Breast epithelium (tissue), 4 donors: ENCODE data around the gene RANBP3L. TPM values are rescaled to one million over a fixed set of nuclear protein-coding genes. Genes with fewer than 3 reads are reported as not detected.

Source experiments
- DNase-seq, 2 donors: peaks; one replicate each; pipeline ENCODE4 v3.0.0-alpha.2; 2019; ENCODE audit warnings: low spot score in 2 of 2
- H3K27ac ChIP-seq, 2 donors: fragments of 200-600 bp; sonication (generic) in 1 of 2; one replicate each; pipeline ENCODE4 v1.5.1; 2016 to 2019; ENCODE audit warnings: mild to moderate bottlenecking in 1 of 2
- H3K27me3 ChIP-seq, 2 donors: fragments of 200-600 bp; sonication (generic) in 1 of 2; one replicate each; pipeline versions ENCODE4 v1.5.1 to v1.6.0; 2017 to 2019; ENCODE audit warnings: control low read depth in 1 of 2, mild to moderate bottlenecking in 1 of 2
- H3K36me3 ChIP-seq: fragments of 200-600 bp; one replicate; pipeline ENCODE4 v1.5.1; 2019
- H3K4me1 ChIP-seq, 2 donors: fragments of 200-600 bp; sonication (generic); one replicate each; pipeline ENCODE4 v1.5.1; 2016 to 2019; ENCODE audit warnings: control low read depth in 1 of 2
- H3K4me3 ChIP-seq, 3 donors: fragments of 200-600 bp; sonication (generic); 1 replicate in 2 of 3; 2 replicates in 1 of 3; pipeline ENCODE4 v1.5.1; 2016 to 2019; ENCODE audit warnings: mild to moderate bottlenecking in 3 of 3, moderate library complexity in 2 of 3
- H3K9me3 ChIP-seq, 2 donors: fragments of 200-600 bp; sonication (generic) in 1 of 2; one replicate each; pipeline ENCODE4 v1.5.1; 2016 to 2019; ENCODE audit warnings: control low read depth in 1 of 2
- CTCF ChIP-seq, 3 donors: fragments of 450-650 bp; IDR thresholded peaks; one replicate each; pipeline ENCODE4 v1.5.1; 2016 to 2017; ENCODE audit warnings: antibody characterized with exemption in 3 of 3, mild to moderate bottlenecking in 3 of 3, moderate library complexity in 3 of 3
- POLR2A ChIP-seq: fragments of 450-650 bp; IDR thresholded peaks from one replicate; pipeline ENCODE4 v1.6.1; 2016; ENCODE audit warnings: antibody characterized with exemption, mild to moderate bottlenecking, moderate library complexity
- POLR2AphosphoS5 ChIP-seq, 3 donors: sonication (generic); formaldehyde crosslinking; IDR thresholded peaks; one replicate each; pipeline ENCODE4 v1.6.1; 2017; ENCODE audit warnings: antibody characterized with exemption in 3 of 3
- intact Hi-C: fragments of 100-400 bp; cut with DNase I; formaldehyde crosslinking; loops from one replicate; pipeline ENCODE4 v1.15.1; 2023; ENCODE audit warnings: low total_unique reads
- total RNA-seq, 3 donors: library from RNA; depleted of rRNA; stranded (reverse); fragments of >200 nt; gene quantifications; one replicate each; pipeline ENCODE4 v1.1.0, GENCODE V29; 2016

Gene RANBP3L
- total RNA-seq, 3 donors from 2014 or later, result 2.3 to 22.2 (median 11.0) TPM

DNA sequence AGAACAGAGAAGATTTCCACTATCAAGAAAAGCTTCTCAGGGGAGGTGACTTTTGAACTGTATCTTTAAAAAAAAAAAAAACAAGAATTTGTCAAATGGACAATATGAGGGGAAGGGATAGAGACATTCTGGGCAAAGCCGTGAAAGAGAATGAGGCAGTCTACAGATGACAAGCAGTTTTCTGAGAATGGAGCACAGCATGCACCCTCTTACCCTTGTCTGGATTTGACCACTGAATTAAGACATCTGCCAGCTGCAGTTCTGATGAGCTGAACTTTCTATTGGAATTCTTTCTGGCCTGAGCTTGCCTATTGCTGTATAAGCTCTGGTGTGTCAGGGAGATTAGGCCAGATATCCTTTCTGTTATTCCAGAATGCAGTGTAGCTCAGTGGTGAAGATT is 10.3 kb upstream of the RANBP3L start:
- intact Hi-C loops, result no loop called here
- no peak for TF ChIP-seq CTCF (IDR thresholded peaks at IDR 0.05)
- TF ChIP-seq POLR2AphosphoS5 (IDR thresholded peaks at IDR 0.05), result no peak
- TF ChIP-seq POLR2A, result no peak
- DNase-seq, result no peak
- Histone ChIP-seq H3K27me3 (no peaks in the 10 kb centered on the region), H3K4me3 (no peak overlapping the region), H3K36me3 (no peaks in the 10 kb centered on the region), H3K27ac (no peak overlapping the region), H3K4me1 (no peaks in the 10 kb centered on the region), H3K9me3 (no peaks in the 10 kb centered on the region)

GRCh38 chr5:36310138-36310537 is 8.4 kb upstream of the RANBP3L start:
- H3K27ac ChIP-seq, result no peak overlapping the region
- no peak for DNase-seq
- no peak for TF ChIP-seq CTCF (IDR thresholded peaks at IDR 0.05)
- no peak for TF ChIP-seq POLR2AphosphoS5 (IDR thresholded peaks at IDR 0.05)
- no peak for TF ChIP-seq POLR2A
- H3K36me3 ChIP-seq, result no peaks in the 10 kb centered on the region
- intact Hi-C loops, result no loop called here
- no peaks in the 10 kb centered on the region for H3K9me3 ChIP-seq
- no peak overlapping the region for H3K4me3 ChIP-seq
- no peaks in the 10 kb centered on the region for H3K4me1 ChIP-seq
- no peaks in the 10 kb centered on the region for H3K27me3 ChIP-seq

DNA sequence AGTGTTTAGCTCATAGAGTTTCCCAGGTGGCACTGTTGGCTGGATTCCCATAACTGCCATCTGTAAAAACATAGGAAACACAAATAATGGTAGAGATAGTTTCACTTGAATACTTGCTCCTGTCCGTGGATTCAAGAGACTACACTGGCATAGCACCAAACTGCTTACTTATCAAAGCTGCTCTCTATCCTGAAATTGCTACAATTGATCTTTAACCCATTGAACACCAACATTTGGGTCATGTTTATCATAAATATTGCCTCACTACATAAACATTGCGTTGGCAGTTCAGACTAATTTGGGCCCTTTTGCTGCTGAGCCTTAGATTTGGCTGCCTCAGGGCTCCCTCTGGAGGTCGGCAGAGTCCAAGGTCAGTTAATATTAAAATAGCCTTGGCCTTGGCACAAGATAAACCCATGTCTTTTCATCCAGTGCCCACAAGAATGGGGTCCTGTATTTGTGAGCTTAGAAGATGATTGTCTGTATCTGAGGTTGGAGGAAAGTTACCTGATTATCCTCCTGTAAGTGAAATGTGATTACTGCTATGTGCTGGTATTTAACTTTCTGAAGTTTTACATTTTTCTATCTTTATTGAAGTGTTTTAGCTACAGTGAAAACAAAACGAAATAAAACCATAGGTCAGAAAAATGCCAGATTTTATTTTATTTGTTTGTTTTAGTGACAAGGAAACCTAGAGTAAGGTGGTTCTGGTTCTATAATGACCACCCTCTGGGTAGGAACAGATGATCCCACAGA is 4.0 kb upstream of the RANBP3L start:
- Histone ChIP-seq H3K36me3 (no peaks in the 10 kb centered on the region), H3K9me3 (no peaks in the 10 kb centered on the region), H3K27me3 (no peaks in the 10 kb centered on the region), H3K4me1 (no peaks in the 10 kb centered on the region), H3K27ac (no peak overlapping the region), H3K4me3 (no peak overlapping the region)
- no peak for TF ChIP-seq POLR2A
- peak in 2 of 3 donors; percentile 59 to 65 for TF ChIP-seq CTCF (IDR thresholded peaks at IDR 0.05)
- DNase-seq, result peak in 1 of 2 donors; percentile 55
- intact Hi-C loops, result no loop called here

DNA sequence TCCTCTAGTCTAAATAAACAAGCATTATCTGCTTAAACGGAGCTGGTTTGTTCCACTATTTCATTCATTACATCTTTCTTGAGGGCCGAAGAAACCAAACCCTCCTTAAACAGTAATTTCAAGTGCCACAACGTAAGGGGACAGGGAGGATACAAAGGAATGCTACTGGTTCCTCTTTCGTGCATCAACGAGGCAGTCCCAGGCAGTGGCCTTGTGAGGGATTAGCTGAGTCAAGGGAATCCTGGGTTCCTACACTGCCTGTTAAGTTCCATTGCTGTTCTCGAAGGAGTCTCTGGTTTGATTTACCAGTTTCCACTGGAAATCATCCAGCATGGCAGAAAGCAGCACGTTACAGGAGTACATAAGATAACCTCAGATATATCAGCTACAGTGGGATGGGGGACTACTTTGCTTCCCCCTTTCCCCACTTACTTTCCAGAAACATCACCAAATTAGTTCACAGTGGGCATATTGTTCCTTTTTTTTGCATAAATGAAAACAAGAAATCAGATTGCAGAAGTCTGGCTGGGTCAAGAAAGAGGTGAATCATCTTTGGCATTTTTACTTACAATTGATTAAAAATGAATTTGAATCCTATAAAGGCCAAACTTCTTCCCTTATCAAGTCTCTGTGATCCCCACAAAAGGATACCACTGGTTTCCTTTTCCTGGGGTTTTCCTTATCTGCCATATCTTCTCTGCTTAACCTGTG is 2.5 kb upstream of the RANBP3L start:
- H3K36me3 ChIP-seq, result no peaks in the 10 kb centered on the region
- no peaks in the 10 kb centered on the region for H3K27me3 ChIP-seq
- intact Hi-C loops, result no loop called here
- H3K27ac ChIP-seq, result no peak overlapping the region
- no peak for DNase-seq
- H3K4me3 ChIP-seq, result no peak overlapping the region
- TF ChIP-seq CTCF (IDR thresholded peaks at IDR 0.05) (no peak), POLR2AphosphoS5 (IDR thresholded peaks at IDR 0.05) (no peak), POLR2A (no peak)
- H3K9me3 ChIP-seq, result no peaks in the 10 kb centered on the region
- H3K4me1 ChIP-seq, result no peaks in the 10 kb centered on the region

GRCh38 chr5:36300927-36301540 is 668 bp downstream of the RANBP3L start:
- no peak for DNase-seq
- peak overlapping the region; percentile 10 to 54 (median 34) for H3K4me3 ChIP-seq
- peak overlapping the region; percentile 28 to 71 for H3K27ac ChIP-seq
- H3K27me3 ChIP-seq, result no peaks in the 10 kb centered on the region
- no peaks in the 10 kb centered on the region for H3K36me3 ChIP-seq
- H3K9me3 ChIP-seq, result no peaks in the 10 kb centered on the region
- intact Hi-C loops, result no loop called here
- H3K4me1 ChIP-seq, result no peaks in the 10 kb centered on the region
- TF ChIP-seq POLR2A (no peak), CTCF (IDR thresholded peaks at IDR 0.05) (no peak), POLR2AphosphoS5 (IDR thresholded peaks at IDR 0.05) (no peak)
